AG09309 (cell line): ENCODE data around the gene NIPBL.

ENCODE experiments used
- DNase-seq: peaks from one replicate; pipeline ENCODE4 v3.0.0-alpha.2; 2010; ENCODE audit warnings: low read depth
- H3K4me3 ChIP-seq: 2 replicates; pipeline ENCODE4 v1.5.1; 2011; ENCODE audit warnings: mild to moderate bottlenecking, low read depth, low read length, moderate library complexity; ENCODE audit not compliant: control insufficient read depth
- TF ChIP-seq, protein P1 (sequence below): IDR thresholded peaks from 2 replicates; pipeline ENCODE4 v1.5.1; 2011; ENCODE audit warnings: mild to moderate bottlenecking, low read depth, low read length, inconsistent platforms; ENCODE audit not compliant: insufficient read depth, control insufficient read depth; ENCODE audit errors: missing control alignments

NIPBL gene

DNA sequence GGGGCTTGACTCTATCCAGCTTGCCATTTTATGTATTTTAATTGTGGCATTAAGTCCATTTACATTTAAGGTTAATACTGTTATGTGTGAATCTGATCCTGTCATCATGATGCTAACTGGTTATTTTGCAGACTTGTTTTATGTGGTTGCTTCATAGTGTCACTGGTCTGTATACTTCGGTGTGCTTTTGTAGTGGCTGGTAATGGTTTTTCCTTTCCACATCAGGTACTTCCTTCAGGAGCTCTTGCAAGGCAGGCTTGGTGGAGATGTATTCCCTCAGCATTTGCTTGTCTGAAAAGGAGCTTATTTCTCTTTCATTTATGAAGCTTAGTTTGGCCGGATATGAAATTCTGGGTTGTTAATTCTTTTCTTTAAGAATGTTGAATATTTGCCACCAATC is 226.7 kb downstream of the NIPBL start:
- H3K4me3 ChIP-seq: no peak overlapping the region
- no peak for DNase-seq
- TF ChIP-seq, protein P1, sequence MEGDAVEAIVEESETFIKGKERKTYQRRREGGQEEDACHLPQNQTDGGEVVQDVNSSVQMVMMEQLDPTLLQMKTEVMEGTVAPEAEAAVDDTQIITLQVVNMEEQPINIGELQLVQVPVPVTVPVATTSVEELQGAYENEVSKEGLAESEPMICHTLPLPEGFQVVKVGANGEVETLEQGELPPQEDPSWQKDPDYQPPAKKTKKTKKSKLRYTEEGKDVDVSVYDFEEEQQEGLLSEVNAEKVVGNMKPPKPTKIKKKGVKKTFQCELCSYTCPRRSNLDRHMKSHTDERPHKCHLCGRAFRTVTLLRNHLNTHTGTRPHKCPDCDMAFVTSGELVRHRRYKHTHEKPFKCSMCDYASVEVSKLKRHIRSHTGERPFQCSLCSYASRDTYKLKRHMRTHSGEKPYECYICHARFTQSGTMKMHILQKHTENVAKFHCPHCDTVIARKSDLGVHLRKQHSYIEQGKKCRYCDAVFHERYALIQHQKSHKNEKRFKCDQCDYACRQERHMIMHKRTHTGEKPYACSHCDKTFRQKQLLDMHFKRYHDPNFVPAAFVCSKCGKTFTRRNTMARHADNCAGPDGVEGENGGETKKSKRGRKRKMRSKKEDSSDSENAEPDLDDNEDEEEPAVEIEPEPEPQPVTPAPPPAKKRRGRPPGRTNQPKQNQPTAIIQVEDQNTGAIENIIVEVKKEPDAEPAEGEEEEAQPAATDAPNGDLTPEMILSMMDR: no peak

GRCh38 chr5:37109338-37109737 is 232.8 kb downstream of the NIPBL start:
- TF ChIP-seq, protein P1: no peak
- H3K4me3 ChIP-seq: no peak overlapping the region
- no peak for DNase-seq

GRCh38 chr5:37110135-37110534 is 233.6 kb downstream of the NIPBL start:
- TF ChIP-seq, protein P1: no peak
- no peak for DNase-seq

GRCh38 chr5:37111426-37112382 is 235.1 kb downstream of the NIPBL start:
- no peak for DNase-seq

More at GRCh38 chr5:37110135-37110534, 233.6 kb downstream of the NIPBL start:
- H3K4me3 ChIP-seq: no peak overlapping the region

GRCh38 chr5:37112383-37112991 is 235.9 kb downstream of the NIPBL start:
- DNase-seq: no peak
- no peak overlapping the region for H3K4me3 ChIP-seq
- TF ChIP-seq, protein P1: no peak

More at GRCh38 chr5:37111426-37112382, 235.1 kb downstream of the NIPBL start:
- no peak overlapping the region for H3K4me3 ChIP-seq
- TF ChIP-seq, protein P1: no peak
